Islet of Langerhans (tissue), 1 donor: ENCODE data around the gene GRIP2.

Source experiments
- FAIRE-seq: peaks from one replicate; lab custom pipeline; 2011; peaks lifted over from hg19 to GRCh38; lab: Jason Lieb, UNC

GRIP2 gene

DNA sequence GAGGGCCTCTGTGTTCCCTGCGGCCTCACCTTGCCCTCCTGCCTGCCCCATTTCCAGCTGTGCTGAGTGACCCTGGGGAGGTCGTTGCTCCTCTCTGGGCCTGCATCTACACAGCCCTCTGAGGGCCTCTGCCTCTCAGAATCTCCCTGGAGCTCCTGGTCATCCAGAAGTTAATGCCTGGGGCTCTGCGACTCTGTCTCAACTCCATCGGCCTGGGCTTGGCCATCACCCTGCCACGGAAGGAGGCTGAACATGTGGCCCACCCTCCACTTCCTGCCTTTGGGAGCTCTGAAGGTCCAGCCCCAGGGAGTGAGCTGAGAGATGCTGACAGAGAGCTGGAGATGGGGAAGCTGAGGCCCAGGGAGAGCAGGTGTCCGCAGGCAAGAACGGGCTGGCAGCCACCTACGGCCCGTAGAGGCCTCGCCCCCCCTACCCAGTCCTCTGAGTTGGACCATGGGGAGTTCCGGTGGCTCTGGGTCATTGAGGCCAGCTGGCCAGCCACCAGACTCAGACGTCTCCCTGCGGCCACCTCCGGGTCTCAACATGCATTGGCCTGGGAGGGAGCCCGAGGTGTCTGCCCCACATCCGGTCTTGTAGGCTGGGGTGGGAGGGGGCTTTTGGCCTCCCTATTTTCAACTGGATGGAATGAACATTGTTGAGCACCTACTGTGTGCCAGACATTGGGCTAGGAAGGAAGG is 34.2 kb downstream of the GRIP2 start:
- no peak for FAIRE-seq

DNA sequence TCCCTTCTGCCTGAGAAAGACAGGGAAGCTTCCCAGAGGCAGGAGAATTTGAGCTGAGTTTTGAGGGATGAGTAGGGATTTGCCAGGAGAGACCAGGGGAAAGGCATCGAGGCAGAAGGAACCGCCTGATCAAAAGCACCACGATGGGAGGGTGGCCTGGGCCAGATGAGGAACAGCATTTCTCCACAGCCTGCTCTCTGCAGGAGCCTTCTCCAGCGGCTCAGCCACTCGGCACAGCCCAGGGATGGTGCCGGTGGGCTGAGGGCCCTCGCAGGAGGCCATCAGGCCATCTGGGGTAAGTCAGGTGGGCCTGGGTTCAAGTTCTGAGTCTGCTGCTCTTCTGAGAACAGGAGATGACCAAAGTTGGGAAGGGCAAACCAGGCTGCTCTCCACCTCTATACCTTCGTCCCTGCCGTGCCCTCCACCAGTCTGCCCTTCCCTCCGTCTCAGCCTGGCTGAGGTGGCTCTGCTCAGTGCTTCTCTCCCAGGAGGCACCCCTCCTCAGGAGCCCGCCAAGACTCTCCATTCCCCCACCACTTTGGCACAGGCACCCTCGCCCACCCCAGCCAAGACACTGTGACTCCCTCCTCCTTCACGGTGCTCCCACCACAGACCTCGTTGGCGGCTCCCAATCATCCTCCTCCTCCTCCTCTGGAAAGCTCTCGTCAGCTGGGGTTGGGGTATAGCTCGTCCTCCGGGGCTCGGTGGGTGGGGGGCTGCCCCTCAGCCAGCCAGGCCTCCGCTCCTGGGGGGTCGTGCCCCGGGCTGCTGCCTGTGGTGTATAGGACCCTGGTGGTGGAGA is 34.9 kb downstream of the GRIP2 start:
- FAIRE-seq, result no peak

GRCh38 chr3:14503706-14504065 is 36.5 kb downstream of the GRIP2 start:
- no peak for FAIRE-seq

DNA sequence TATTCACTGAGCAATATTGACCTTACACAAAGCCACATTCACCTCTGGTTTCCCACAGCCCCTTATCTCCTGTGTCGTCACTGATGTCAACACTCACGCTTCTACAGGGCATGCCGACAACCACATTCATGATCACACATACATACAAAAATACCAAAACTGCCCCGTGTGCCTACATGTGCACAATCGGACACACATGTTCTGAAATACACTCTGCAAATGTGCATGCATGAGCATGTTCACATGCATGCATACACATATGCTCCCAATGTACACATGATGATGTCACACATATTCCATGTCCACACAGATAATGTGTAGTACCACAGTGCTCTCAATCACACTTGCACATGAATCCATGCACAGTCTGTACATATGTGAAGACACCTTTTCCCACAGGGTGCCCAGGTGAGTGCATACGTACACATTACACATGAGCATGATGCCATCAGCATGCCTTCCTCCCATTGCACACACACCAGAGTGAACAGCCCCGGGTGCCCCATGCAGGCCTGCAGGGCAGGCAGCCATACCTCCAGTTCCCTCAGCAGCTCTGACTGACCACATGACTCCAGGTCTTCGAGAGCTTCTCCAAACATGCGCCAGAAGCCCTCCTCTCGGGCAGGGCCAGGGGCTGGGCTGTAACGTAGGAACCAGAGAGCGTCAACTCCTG is 37.0 kb downstream of the GRIP2 start:
- FAIRE-seq, result no peak

- FAIRE-seq, result no peak
Observed at GRCh38 chr3:14502472-14502871, 37.7 kb downstream of the GRIP2 start.

DNA sequence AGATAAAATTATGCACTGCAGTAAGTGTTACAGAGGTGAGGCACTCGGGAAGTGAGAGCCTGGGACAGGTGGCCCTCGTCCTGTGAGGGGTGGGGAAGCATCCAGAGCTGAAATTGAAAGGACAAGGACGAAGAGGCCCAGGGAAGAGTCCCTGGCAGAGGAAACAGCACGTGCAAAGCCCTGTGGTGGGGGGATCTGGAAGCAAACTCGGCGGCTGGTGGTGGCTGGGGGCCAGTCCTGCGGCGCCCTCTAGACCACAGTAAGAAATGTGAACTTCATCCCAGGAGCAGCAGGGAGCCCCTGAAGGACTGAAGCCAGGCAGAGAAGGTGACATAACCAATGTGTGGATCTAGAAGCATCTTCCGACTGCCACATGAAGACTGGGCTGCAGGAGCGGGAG is 42.8 kb downstream of the GRIP2 start:
- FAIRE-seq, result no peak

DNA sequence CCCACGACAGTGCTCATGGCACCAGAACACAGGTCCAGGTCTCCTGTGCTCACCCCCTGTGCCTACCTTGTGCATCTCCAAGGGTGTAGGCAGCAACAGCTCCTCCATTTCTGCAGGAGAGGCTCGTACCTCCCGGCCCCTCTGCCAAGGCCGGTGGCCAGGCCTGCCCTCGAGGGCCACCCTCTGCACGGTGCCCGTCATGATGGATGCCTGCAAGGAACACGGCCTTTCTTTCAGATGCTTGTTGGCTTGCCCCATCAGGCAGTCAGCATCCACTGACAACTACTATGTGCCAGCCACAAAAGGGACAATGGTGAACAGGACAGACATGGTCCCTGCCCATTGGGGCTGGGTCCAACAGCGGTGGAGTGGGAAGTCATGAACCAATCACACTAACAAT is 43.8 kb downstream of the GRIP2 start:
- FAIRE-seq, result no peak

- no peak for FAIRE-seq
Observed at GRCh38 chr3:14494973-14495300, 45.2 kb downstream of the GRIP2 start.

DNA sequence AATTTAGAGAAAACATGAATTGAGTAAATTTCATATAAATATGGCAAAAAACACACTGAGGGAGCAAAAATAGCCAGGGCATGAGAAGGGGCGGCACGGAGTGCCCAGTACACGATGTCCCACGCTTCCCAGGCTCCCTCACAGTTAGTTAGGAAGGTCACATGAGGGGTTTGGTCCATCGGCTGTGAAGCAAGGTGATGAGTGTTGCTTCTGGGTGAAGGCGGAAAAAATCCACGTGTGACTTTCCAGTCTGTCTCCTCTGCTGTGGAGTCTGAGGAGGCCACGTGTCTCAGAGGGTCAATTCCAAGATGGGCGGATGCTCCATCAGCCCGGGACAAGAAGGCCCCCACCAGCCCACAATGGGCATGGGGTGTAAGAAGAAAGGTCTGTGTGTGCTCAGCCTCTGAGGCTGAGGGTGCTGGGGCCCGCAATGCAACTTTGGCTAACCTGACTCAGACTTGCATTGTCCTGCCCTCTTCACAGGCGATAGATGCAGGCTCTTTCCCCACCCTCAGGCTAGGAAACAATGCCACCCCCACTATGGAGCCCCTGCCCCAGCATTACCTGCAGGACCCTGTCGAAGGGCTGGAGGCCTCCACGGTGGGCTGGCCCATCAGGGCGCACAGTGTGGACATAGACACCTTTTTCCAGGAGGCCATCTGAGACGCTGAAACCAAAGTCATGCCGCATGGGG is 45.7 kb downstream of the GRIP2 start:
- FAIRE-seq, result no peak

GRCh38 chr3:14492948-14493881 is 46.9 kb downstream of the GRIP2 start:
- no peak for FAIRE-seq

GRCh38 chr3:14491396-14492190 is 48.5 kb downstream of the GRIP2 start:
- no peak for FAIRE-seq

DNA sequence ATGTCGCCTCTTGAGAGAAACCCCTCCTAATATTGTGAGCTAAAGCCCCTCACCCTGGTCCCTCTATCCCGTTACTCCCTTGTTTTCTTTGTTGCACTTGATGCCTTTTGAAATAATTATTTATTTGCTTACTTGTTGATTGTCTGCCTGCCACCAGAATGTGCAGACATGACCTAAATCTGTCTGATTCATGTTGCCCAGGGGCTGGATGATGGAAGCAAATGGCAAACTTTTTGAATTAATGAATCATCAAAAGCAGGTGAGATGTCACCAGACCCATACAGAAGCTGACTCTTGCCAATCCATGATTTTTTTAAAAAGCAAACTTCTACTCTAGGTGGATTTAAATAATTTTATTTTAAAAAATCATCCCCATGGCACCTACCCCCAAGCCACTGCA is 49.3 kb downstream of the GRIP2 start:
- no peak for FAIRE-seq

- FAIRE-seq, result no peak
Observed at GRCh38 chr3:14490255-14490654, 49.9 kb downstream of the GRIP2 start.

DNA sequence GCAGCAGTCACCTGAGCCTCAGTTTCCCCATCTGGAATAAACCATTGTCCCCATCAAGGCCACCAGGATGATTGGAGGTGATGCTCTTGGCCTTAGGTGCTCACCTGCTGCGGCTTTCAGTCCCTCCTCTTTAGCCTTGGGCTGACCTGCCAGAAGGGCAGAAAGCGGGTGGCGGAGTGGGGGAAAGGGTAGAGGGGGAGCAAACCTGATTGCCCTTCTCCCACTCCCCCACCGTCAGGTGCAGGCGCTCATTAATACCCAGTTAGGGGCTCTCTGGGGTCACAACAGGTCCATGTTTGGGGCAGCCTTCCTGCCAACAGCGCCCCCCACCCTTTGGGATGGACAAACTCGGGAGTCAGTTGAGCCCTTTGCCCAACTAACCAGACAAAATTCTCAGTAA is 50.5 kb downstream of the GRIP2 start:
- no peak for FAIRE-seq

GRCh38 chr3:14488286-14489041 is 51.7 kb downstream of the GRIP2 start:
- FAIRE-seq, result no peak

DNA sequence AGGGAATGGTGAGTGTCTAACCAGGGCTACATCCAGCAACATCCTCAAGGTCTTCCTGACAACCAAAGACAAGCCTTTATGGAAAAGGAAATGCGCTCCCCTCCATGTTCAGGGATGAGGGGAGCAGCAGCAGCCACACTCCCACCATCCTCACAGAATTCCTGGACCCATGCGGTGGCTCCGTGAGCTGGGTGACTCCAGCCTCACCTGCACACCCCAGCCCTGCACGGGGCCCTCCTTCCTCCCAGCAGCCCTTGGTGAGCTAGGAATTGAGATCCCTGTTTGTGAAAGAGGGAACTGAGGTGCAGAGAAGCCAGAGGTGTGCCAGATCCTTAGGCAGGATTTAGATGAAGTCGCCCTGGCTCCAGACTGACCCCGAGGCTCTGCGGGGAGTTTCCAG is 52.3 kb downstream of the GRIP2 start:
- FAIRE-seq, result no peak

GRCh38 chr3:14487086-14487485 is 53.1 kb downstream of the GRIP2 start:
- no peak for FAIRE-seq

DNA sequence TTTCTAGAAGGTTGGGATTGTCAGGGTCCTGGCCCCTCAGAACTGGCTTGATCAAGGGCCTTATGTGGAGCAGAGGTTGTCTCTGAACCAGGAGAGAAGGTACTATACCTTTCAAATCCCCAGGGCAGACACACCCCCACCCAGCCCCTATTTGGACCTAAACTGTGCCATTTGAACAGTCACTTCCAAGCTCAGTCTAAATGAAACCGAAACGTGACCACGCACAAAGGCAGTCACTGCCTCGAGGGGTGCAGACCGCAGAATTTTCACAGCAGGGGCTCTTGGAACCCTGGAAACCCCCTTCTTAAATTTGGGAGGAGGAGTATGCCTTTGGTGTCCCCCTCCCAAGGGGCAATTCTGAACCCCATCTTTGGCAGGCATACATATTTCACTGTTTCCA is 53.7 kb downstream of the GRIP2 start:
- no peak for FAIRE-seq

GRCh38 chr3:14485981-14486380 is 54.2 kb downstream of the GRIP2 start:
- no peak for FAIRE-seq

- no peak for FAIRE-seq
Observed at GRCh38 chr3:14484741-14485140, 55.4 kb downstream of the GRIP2 start.
